K562 (cell line): ENCODE data around the gene CDCP2. TPM values are rescaled to one million over a fixed set of nuclear protein-coding genes. Genes with fewer than 3 reads are reported as not detected.

Experiments
- ATAC-seq: fragments of 200-7000 bp; cut with Tn5 transposase; 3 replicates; pipeline ENCODE4 v1.9.1; 2020; ENCODE audit warnings: moderate library complexity
- BruUV-seq: library from RNA; stranded (reverse); fragments of 400-500 nt; replicated peaks from 2 replicates; lab custom pipeline; 2021; lab: Mats Ljungman, UMichigan
- CTCF ChIA-PET: fragments of 300-600 bp; formaldehyde crosslinking; extraction: SDS; loops from one replicate; lab custom pipeline; 2021; ENCODE audit warnings: low intra/inter-chr PET ratio; lab: Yijun Ruan, JAX
- POLR2A ChIA-PET: fragments of 300-600, 350-650 bp; sonication (Branson Sonifier 250); formaldehyde crosslinking; extraction: SDS; loops from one replicate; lab custom pipeline; 2021; ENCODE audit warnings: antibody characterized with exemption, inconsistent platforms; lab: Yijun Ruan, JAX
- DNase-seq, 4 experiments: peaks; one replicate each; pipeline versions ENCODE4 v3.0.0 to v3.0.0-alpha.2; 2011 to 2018; ENCODE audit warnings: low spot score in 3 of 4, mixed read lengths in 3 of 4; ENCODE audit errors: extremely low read depth in 1 of 4
- FAIRE-seq: peaks from 2 replicates; lab custom pipeline; 2011; peaks lifted over from hg19 to GRCh38; lab: Jason Lieb, UNC
- H2AFZ ChIP-seq: 2 replicates; pipeline ENCODE4 v1.6.0; 2011; ENCODE audit warnings: low read depth, low read length, control low read depth, inconsistent platforms
- H3K27ac ChIP-seq: fragments of 200-600 bp; 3 replicates; pipeline ENCODE4 v1.8.0; 2011; ENCODE audit warnings: low read depth, mild to moderate bottlenecking, control low read depth, inconsistent platforms, low read length, moderate library complexity, mixed read lengths; ENCODE audit errors: extremely low read depth
- H3K27me3 ChIP-seq, 2 experiments: fragments of 300-600 bp in 1 of 2; 2 replicates in 1 of 2; 3 replicates in 1 of 2; pipeline versions ENCODE4 v1.6.0 to v1.8.0; 2011; ENCODE audit warnings: inconsistent platforms in 2 of 2, low read length in 2 of 2, mild to moderate bottlenecking in 1 of 2, mixed read lengths in 1 of 2, moderate library complexity in 1 of 2; ENCODE audit not compliant: control insufficient read depth in 2 of 2, insufficient read depth in 2 of 2
- H3K36me3 ChIP-seq: fragments of 300-600 bp; 3 replicates; pipeline ENCODE4 v1.8.0; 2011; ENCODE audit warnings: mild to moderate bottlenecking, low read length, inconsistent platforms; ENCODE audit not compliant: control insufficient read depth, insufficient read depth
- H3K4me1 ChIP-seq, 2 experiments: fragments of 200-600 bp in 1 of 2; replicated peaks in 1 of 2; 2 replicates in 1 of 2; 3 replicates in 1 of 2; pipeline versions ENCODE4 v1.5.1 to v1.8.0; 2011; ENCODE audit warnings: inconsistent platforms in 2 of 2, low read length in 2 of 2, mild to moderate bottlenecking in 1 of 2, mixed read lengths in 1 of 2, moderate library complexity in 1 of 2; ENCODE audit not compliant: control insufficient read depth in 2 of 2, insufficient read depth in 2 of 2
- H3K4me2 ChIP-seq: 2 replicates; pipeline ENCODE4 v1.6.1; 2011; ENCODE audit warnings: low read length, control low read depth, inconsistent platforms, mixed read lengths; ENCODE audit not compliant: insufficient read depth
- H3K4me3 ChIP-seq: fragments of 200-600 bp; sonication (generic), shearing (Covaris generic); 2 replicates; pipeline ENCODE4 v1.5.1; 2016; ENCODE audit warnings: control low read depth, inconsistent platforms
- H3K79me2 ChIP-seq: fragments of 200-600 bp; 3 replicates; pipeline ENCODE4 v1.8.0; 2011; ENCODE audit warnings: low read length, inconsistent platforms; ENCODE audit not compliant: control insufficient read depth, insufficient read depth
- H3K9ac ChIP-seq, 2 experiments: 2 replicates each; pipeline versions ENCODE4 v1.6.0 to v1.6.1; 2011; ENCODE audit warnings: low read depth in 2 of 2, low read length in 2 of 2, control low read depth in 1 of 2, inconsistent platforms in 1 of 2, mild to moderate bottlenecking in 1 of 2, mixed read lengths in 1 of 2; ENCODE audit not compliant: insufficient read depth in 1 of 2
- H3K9me1 ChIP-seq: one replicate; pipeline ENCODE4 v1.6.0; 2011; ENCODE audit warnings: inconsistent platforms, mild to moderate bottlenecking, low read length, moderate library complexity; ENCODE audit not compliant: control insufficient read depth, insufficient read depth
- H3K9me3 ChIP-seq: replicated peaks from 2 replicates; pipeline ENCODE4 v1.5.1; 2011; ENCODE audit warnings: low read depth, low read length, inconsistent platforms; ENCODE audit not compliant: control insufficient read depth, insufficient read depth
- H4K20me1 ChIP-seq: replicated peaks from 2 replicates; pipeline ENCODE4 v1.6.1; 2011; ENCODE audit warnings: low read length, inconsistent platforms, mixed read lengths; ENCODE audit not compliant: control insufficient read depth, insufficient read depth
- ATF2 ChIP-seq: sonication (generic); formaldehyde crosslinking; IDR thresholded peaks from 2 replicates; pipeline ENCODE4 v1.8.1; 2022; ENCODE audit warnings: missing genetic modification reagents
- EGR1 ChIP-seq: fragments of 450-650 bp; conservative IDR thresholded peaks from 2 replicates; pipeline ENCODE4 v1.6.1; 2017; ENCODE audit warnings: mild to moderate bottlenecking
- EZH2 ChIP-seq: IDR thresholded peaks from 2 replicates; pipeline ENCODE4 v1.6.1; 2012; ENCODE audit warnings: low read depth, mild to moderate bottlenecking, inconsistent platforms, low read length, borderline replicate concordance
- GATAD2A ChIP-seq: fragments of 450-650 bp; IDR thresholded peaks from 2 replicates; pipeline ENCODE4 v1.6.1; 2017
- HBP1 ChIP-seq: fragments of 450-650 bp; formaldehyde crosslinking; IDR thresholded peaks from 2 replicates; pipeline ENCODE4 v1.4.0; 2022; ENCODE audit warnings: missing genetic modification characterization
- HES1 ChIP-seq: fragments of 450-650 bp; IDR thresholded peaks from 2 replicates; pipeline ENCODE4 v1.6.1; 2016; ENCODE audit warnings: low read depth, mild to moderate bottlenecking, moderate library complexity
- KLF6 ChIP-seq: fragments of 250-450 bp; sonication (Bioruptor Pico); IDR thresholded peaks from 2 replicates; pipeline ENCODE4 v1.4.0; 2020; ENCODE audit warnings: mild to moderate bottlenecking, moderate library complexity, borderline replicate concordance
- MYBL2 ChIP-seq, 2 experiments: fragments of 450-650 bp in 1 of 2; sonication (generic) in 1 of 2; formaldehyde crosslinking in 1 of 2; IDR thresholded peaks; 2 replicates each; pipeline versions ENCODE4 v1.6.1 to v1.8.1; 2017 to 2022; ENCODE audit warnings: borderline replicate concordance in 1 of 2, inconsistent platforms in 1 of 2, low read depth in 1 of 2, mild to moderate bottlenecking in 1 of 2, missing genetic modification reagents in 1 of 2, moderate library complexity in 1 of 2
- NR2C2 ChIP-seq, 2 experiments: fragments of 200-800 bp in 1 of 2; sonication (Bioruptor generic) in 1 of 2; sonication (generic) in 1 of 2; formaldehyde crosslinking in 1 of 2; IDR thresholded peaks; 2 replicates each; pipeline versions ENCODE4 v1.6.1 to v1.8.0; 2016 to 2022; ENCODE audit warnings: mild to moderate bottlenecking in 1 of 2, missing compliant biosample characterization in 1 of 2, missing genetic modification characterization in 1 of 2, missing genetic modification reagents in 1 of 2
- SRSF7 ChIP-seq: fragments of 200-400 bp; formaldehyde crosslinking; optimal IDR thresholded peaks from 2 replicates; pipeline ENCODE3; 2017; ENCODE audit warnings: mild to moderate bottlenecking, low read depth, low read length
- THAP7 ChIP-seq: fragments of 250-450 bp; sonication (Bioruptor Pico); IDR thresholded peaks from 2 replicates; pipeline ENCODE4 v1.5.0; 2021
- ZNF3 ChIP-seq: fragments of 250-450 bp; sonication (Bioruptor Pico); IDR thresholded peaks from 2 replicates; pipeline ENCODE4 v1.5.0; 2021; ENCODE audit warnings: mild to moderate bottlenecking, moderate library complexity
- ZNF41 ChIP-seq: fragments of 250-450 bp; sonication (Bioruptor Pico); conservative IDR thresholded peaks from 2 replicates; pipeline ENCODE4 v1.4.0; 2020; ENCODE audit warnings: mild to moderate bottlenecking
- ZNF507 ChIP-seq: conservative IDR thresholded peaks from 2 replicates; pipeline ENCODE4 v1.6.1; 2017; ENCODE audit warnings: missing genetic modification characterization, missing compliant biosample characterization
- ZNF644 ChIP-seq: fragments of 200-800 bp; sonication (Bioruptor generic); IDR thresholded peaks from 2 replicates; pipeline ENCODE4 v1.6.1; 2016; ENCODE audit warnings: low read depth, missing genetic modification characterization, missing compliant biosample characterization
- ZNF75A ChIP-seq: fragments of 450-650 bp; formaldehyde crosslinking; IDR thresholded peaks from 2 replicates; pipeline ENCODE4 v1.4.0; 2020; ENCODE audit warnings: mild to moderate bottlenecking
- WGBS: fragments of 100-300 bp; shearing (Covaris generic); methylation state at CpG from one replicate; pipeline ENCODE4 v1.1.6; 2016; ENCODE audit warnings: low coverage, mixed read lengths; ENCODE audit not compliant: insufficient coverage; ENCODE audit errors: missing lambda C conversion rate; 5-methylcytosine and 5-hydroxymethylcytosine counted together
- in situ Hi-C: fragments of 300-500 bp; cut with MboI; formaldehyde crosslinking; loops from 4 replicates; pipeline ENCODE4 v1.15.0; 2018; ENCODE audit warnings: inconsistent platforms, mixed read lengths
- intact Hi-C: fragments of 100-400 bp; cut with micrococcal nuclease; formaldehyde crosslinking; loops from 2 replicates; pipeline ENCODE4 v1.14.2; 2022
- polyA plus RNA-seq, 8 experiments: library from polyadenylated mRNA; depleted of rRNA in 4 of 8; stranded (reverse) in 5 of 8; unstranded in 3 of 8; fragments of >200 nt; fragmentation: Nextera tagmentation in 2 of 8; fragmentation: Illumina TruSeq in 1 of 8; extraction: Ambion mirVana in 2 of 8; extraction: Trizol in 1 of 8; gene quantifications; 2 replicates each; pipeline versions ENCODE4 v1.2.1 to v1.2.3, GENCODE V29; 2011 to 2014; ENCODE audit warnings: inconsistent platforms in 1 of 8, missing spikeins in 1 of 8
- total RNA-seq, 7 experiments: library from RNA; depleted of rRNA in 6 of 7; stranded (reverse); fragments of >200 nt in 6 of 7; fragmentation: Illumina TruSeq in 2 of 7; extraction: Trizol in 2 of 7; gene quantifications; 2 replicates each; pipeline versions ENCODE4 v1.2.1 to v1.2.3, GENCODE V29; 2011 to 2021; ENCODE audit warnings: low replicate concordance in 1 of 7

The CDCP2 gene
- total and polyA plus RNA-seq, 9 of the 15 experiments (the other 6 are each of a cell fraction or from before 2014, with no cell fraction given) = not detected

GRCh38 chr1:54178296-54179070, 25.7 kb upstream of the CDCP2 start (continued):
- TF ChIP-seq HES1 (no peak), EGR1 (no peak), ZNF3 (CRISPR knock-in tag) (no peak), ZNF507 (no peak), ATF2 (no peak)

- Histone ChIP-seq H3K4me3 (no peak overlapping the region), H3K9me3 (no peaks in the 10 kb centered on the region), H3K27ac (no peak overlapping the region), H3K36me3 (peaks cover 22% of the 10 kb centered on the region; the same call in 2 of the 3 replicates), H3K4me2 (no peak overlapping the region), H3K9me1 (no peaks in the 10 kb centered on the region), H2AFZ (no peak overlapping the region), H3K4me1 (no peaks in the 10 kb centered on the region), H3K9ac (0 out of 4 replicates have a peak overlapping the region, but pooled peaks of 1 of the 2 experiments have one; percentile 10), H4K20me1 (no peaks in the 10 kb centered on the region), H3K27me3 (no peaks in the 10 kb centered on the region), H3K79me2 (no peaks in the 10 kb centered on the region)
- ChIA-PET CTCF (no interaction called here), POLR2A (interaction anchor here (1.2 to 1.6 kb wide), 2 partner anchors 11 to 23 kb away, joined by 3 read pairs; partner anchors contain the start of gene MRPL37)
- DNase-seq = no peak
- no peak for ATAC-seq
- intact Hi-C loops = no loop called here
- WGBS = 71% methylated on average over 8 of the region's 8 CpGs
- no peak for FAIRE-seq
- in situ Hi-C loops = no loop called here
- BruUV-seq = no TSS peak
- TF ChIP-seq MYBL2 (IDR thresholded peaks at IDR 0.05; ENCODE audit: low read depth) = no peak
- TF ChIP-seq MYBL2 (CRISPR knock-in tag; IDR thresholded peaks at IDR 0.05; ENCODE audit: borderline replicate concordance) = no peak
- TF ChIP-seq EZH2 = no peak
- TF ChIP-seq NR2C2 (CRISPR knock-in tag; IDR thresholded peaks at IDR 0.05) = no peak
- TF ChIP-seq NR2C2 (tag; IDR thresholded peaks at IDR 0.05) = no peak
- TF ChIP-seq ZNF644 = no peak
- TF ChIP-seq KLF6 (CRISPR knock-in tag) = no peak
- no peak for TF ChIP-seq THAP7
- no peak for TF ChIP-seq ZNF75A (CRISPR knock-in tag)
- TF ChIP-seq SRSF7 = no peak
- TF ChIP-seq GATAD2A = no peak
- no peak for TF ChIP-seq HBP1 (CRISPR knock-in tag)
- TF ChIP-seq ZNF41 (CRISPR knock-in tag) = no peak
Observed at GRCh38 chr1:54177726-54178125, 24.9 kb upstream of the CDCP2 start.
